Bronchial epithelial cell (primary cell): ENCODE measurements around the gene GATAD1. TPM values are rescaled to one million over a fixed set of nuclear protein-coding genes. Genes with fewer than 3 reads are reported as not detected.
"Not testable (repeated sequence)": the region's sequence is repeated elsewhere in the genome, so short reads cannot be mapped to it uniquely, and the experiment has no call there.

Experiments used
- DNase-seq: peaks from one replicate; pipeline ENCODE4 v3.0.0-alpha.2; 2010; ENCODE audit warnings: low read depth
- FAIRE-seq: peaks from 2 replicates; lab custom pipeline; 2011; peaks lifted over from hg19 to GRCh38; lab: Jason Lieb, UNC
- H3K27me3 ChIP-seq: 2 replicates; pipeline ENCODE4 v1.5.1; 2011; ENCODE audit warnings: low read length; ENCODE audit not compliant: control insufficient read depth, insufficient read depth
- H3K36me3 ChIP-seq: 2 replicates; pipeline ENCODE4 v1.5.1; 2011; ENCODE audit warnings: low read length; ENCODE audit not compliant: control insufficient read depth, insufficient read depth
- H3K4me3 ChIP-seq: 2 replicates; pipeline ENCODE4 v1.5.1; 2011; ENCODE audit warnings: mild to moderate bottlenecking, low read depth, low read length, control low read depth
- CTCF ChIP-seq: IDR thresholded peaks from 2 replicates; pipeline ENCODE4 v1.5.1; 2011; ENCODE audit warnings: mild to moderate bottlenecking, moderate library complexity, low read length, control low read depth, inconsistent platforms; ENCODE audit not compliant: insufficient read depth, severe bottlenecking
- total RNA-seq: library from RNA; depleted of rRNA; stranded (reverse); fragments of >200 nt; gene quantifications from 2 replicates; pipeline ENCODE4 v1.2.1, GENCODE V29; 2014

Gene GATAD1
- total RNA-seq, 1 donor from 2014 or later = 16.3 TPM

- TF ChIP-seq CTCF = no peak
- no peak for FAIRE-seq
- DNase-seq = no peak
- no peak overlapping the region for H3K4me3 ChIP-seq
- H3K36me3 ChIP-seq = no peaks in the 10 kb centered on the region
- no peaks in the 10 kb centered on the region for H3K27me3 ChIP-seq
Observed at GRCh38 chr7:92437956-92438491, 9.3 kb upstream of the GATAD1 start.

- not testable (repeated sequence) for H3K27me3 ChIP-seq, H3K36me3 ChIP-seq, DNase-seq, H3K4me3 ChIP-seq, FAIRE-seq
Observed at GRCh38 chr7:92442720-92443119, 4.6 kb upstream of the GATAD1 start.

- no peak for FAIRE-seq
- DNase-seq = no peak
- no peaks in the 10 kb centered on the region for H3K27me3 ChIP-seq
- no peak for TF ChIP-seq CTCF
- peaks cover 6% of the 10 kb centered on the region for H3K36me3 ChIP-seq
- peak overlapping the region; percentile 86 for H3K4me3 ChIP-seq
Observed at GRCh38 chr7:92446869-92447344, 375 bp upstream of the GATAD1 start.

- peak overlapping the region; percentile 86 for H3K4me3 ChIP-seq
- no peak for FAIRE-seq
- peak; percentile 81 for DNase-seq
- no peaks in the 10 kb centered on the region for H3K27me3 ChIP-seq
- TF ChIP-seq CTCF = peak; percentile 43
- peaks cover 9% of the 10 kb centered on the region for H3K36me3 ChIP-seq
Observed at GRCh38 chr7:92448205-92448747, 994 bp downstream of the GATAD1 start.

GRCh38 chr7:92451645-92452044 lies 4.4 kb downstream of the GATAD1 start:
- Histone ChIP-seq H3K27me3 (no peaks in the 10 kb centered on the region), H3K36me3 (peaks cover 18% of the 10 kb centered on the region), H3K4me3 (no peak overlapping the region)
- DNase-seq = no peak
- no peak for TF ChIP-seq CTCF
- no peak for FAIRE-seq

- no peak for DNase-seq
- H3K27me3 ChIP-seq = no peaks in the 10 kb centered on the region
- no peak for FAIRE-seq
- no peak overlapping the region for H3K4me3 ChIP-seq
- peaks cover 13% of the 10 kb centered on the region for H3K36me3 ChIP-seq
- no peak for TF ChIP-seq CTCF
Observed at GRCh38 chr7:92456236-92456635, 9.0 kb downstream of the GATAD1 start.
